Measurements from ENCODE around the gene AZIN2. TPM values are rescaled to one million over a fixed set of nuclear protein-coding genes. Genes with fewer than 3 reads are reported as not detected.
A peak's percentile ranks its signal among the peaks of the same experiment; 100 is the strongest.

The AZIN2 gene
- total RNA-seq, 1 experiment from 2014 or later, result 0.39 TPM

- Histone ChIP-seq H2BK20ac (ENCODE audit: low read depth, low read length, poor library complexity, severe bottlenecking) (no peak overlapping the region), H2AFZ (ENCODE audit: low read length) (no peak overlapping the region), H3K9me3 (ENCODE audit: control insufficient read depth, low read depth, low read length) (no peaks in the 10 kb centered on the region), H4K5ac (ENCODE audit: insufficient read length, low read depth, low read length) (no peak overlapping the region), H3K79me1 (ENCODE audit: insufficient read depth, low read depth, low read length, poor library complexity, severe bottlenecking) (no peaks in the 10 kb centered on the region), H3K4ac (ENCODE audit: low read depth, low read length) (no peak overlapping the region), H3K79me2 (ENCODE audit: insufficient read depth, low read length) (no peaks in the 10 kb centered on the region), H3K4me2 (ENCODE audit: insufficient read depth, insufficient read length, low read length) (no peak overlapping the region), H3K23ac (ENCODE audit: insufficient read length, low read depth, low read length) (no peak overlapping the region), H2BK15ac (ENCODE audit: low read depth, low read length) (no peak overlapping the region), H3K18ac (ENCODE audit: insufficient read length, low read depth, low read length) (no peak overlapping the region), H3K14ac (ENCODE audit: insufficient read depth, low read length) (no peak overlapping the region), H4K20me1 (ENCODE audit: control insufficient read depth, insufficient read depth, insufficient read length) (no peaks in the 10 kb centered on the region), H2BK120ac (ENCODE audit: low read depth, low read length, poor library complexity, severe bottlenecking) (no peak overlapping the region), H4K8ac (replicated peaks; ENCODE audit: insufficient read length, low read depth, low read length) (no peak overlapping the region), H4K91ac (ENCODE audit: insufficient read length, low read depth, low read length) (no peak overlapping the region), H2BK5ac (ENCODE audit: insufficient read length, low read length) (no peak overlapping the region), H3K56ac (ENCODE audit: insufficient read length, low read depth, low read length) (no peak overlapping the region), H3K4me1 (ENCODE audit: insufficient read depth, low read length) (peaks cover 2% of the 10 kb centered on the region; the same call in 1 of the 2 replicates), H3T11ph (ENCODE audit: low read length) (no peak overlapping the region), H3K9ac (ENCODE audit: extremely low read depth, insufficient read length, low read length) (no peak overlapping the region), H3K23me2 (ENCODE audit: insufficient read length, low read depth, low read length, poor library complexity, severe bottlenecking) (no peaks in the 10 kb centered on the region), H2BK12ac (ENCODE audit: insufficient read length, low read depth, low read length) (no peak overlapping the region), H3K27ac (ENCODE audit: insufficient read length, low read depth, low read length) (no peak overlapping the region), H2AK5ac (ENCODE audit: insufficient read length, low read length) (no peak overlapping the region), H3K27me3 (ENCODE audit: insufficient read depth, low read length) (no peaks in the 10 kb centered on the region)
- TF ChIP-seq CTCF (conservative IDR thresholded peaks at IDR 0.05), result no peak
- peak overlapping the region in 1 of 2 experiments; percentile 19; a peak in 2 of 5 replicates for H3K4me3 Mint-ChIP-seq
- H3K9me3 Mint-ChIP-seq, result peaks cover 0 to 2% of the 10 kb centered on the region in 2 experiments; a peak in 1 of 5 replicates
- peak overlapping the region in 2 of 3 experiments; percentile 68 to 69; a peak in 5 of 7 replicates for H3K27ac Mint-ChIP-seq
- no CpG with 5 or more reads among the region's 14 CpGs for WGBS (ENCODE audit: extremely low coverage, insufficient read length, low lambda C conversion rate)
- DNase-seq, result peak; percentile 57
- H3K4me1 Mint-ChIP-seq, result peaks cover 42 to 51% of the 10 kb centered on the region in 2 experiments
- H3K36me3 Mint-ChIP-seq (ENCODE audit: insufficient read depth in 1 of 3, low read depth in 3 of 3), result peaks cover 5 to 15% (median 14%) of the 10 kb centered on the region in 3 experiments; a peak in 6 of 7 replicates
- peaks cover 10% of the 10 kb centered on the region for H3K27me3 Mint-ChIP-seq (ENCODE audit: low read depth)
These were observed 82.9 kb downstream of the AZIN2 start for GRCh38 chr1:33163621-33164519.

All from H9 (cell line).